GM03348 (cell line): ENCODE results near the gene ADCY1.
A peak's percentile ranks its signal among the peaks of the same experiment; 100 is the strongest.
"Not testable (repeated sequence)": the region's sequence is repeated elsewhere in the genome, so short reads cannot be mapped to it uniquely, and the experiment has no call there.

Source experiments
- DNase-seq: peaks from one replicate; pipeline ENCODE4 v3.0.0; 2012; ENCODE audit warnings: low spot score

Gene ADCY1

GRCh38 chr7:45573661-45574415, at the start of gene ADCY1:
Gene ADCY1 (plus strand): TSS chr7:45574368. CDS start chr7:45574544, 176 bp downstream.
- peak; percentile 66 for DNase-seq

GRCh38 chr7:45524445-45524844, 49.7 kb upstream of the ADCY1 start:
- DNase-seq: no peak

GRCh38 chr7:45525057-45525456, 49.1 kb upstream of the ADCY1 start:
- DNase-seq: no peak

GRCh38 chr7:45543473-45543872, 30.7 kb upstream of the ADCY1 start:
- no peak for DNase-seq

GRCh38 chr7:45545105-45545710, 29.0 kb upstream of the ADCY1 start:
- DNase-seq: not testable (repeated sequence)

- DNase-seq: not testable (repeated sequence)
Observed at GRCh38 chr7:45548917-45549316, 25.3 kb upstream of the ADCY1 start.

GRCh38 chr7:45563401-45563800, 10.8 kb upstream of the ADCY1 start:
- DNase-seq: no peak

GRCh38 chr7:45563941-45564461, 10.2 kb upstream of the ADCY1 start:
- no peak for DNase-seq

- DNase-seq: no peak
Observed at GRCh38 chr7:45564485-45564884, 9.7 kb upstream of the ADCY1 start.

GRCh38 chr7:45564886-45565455, 9.2 kb upstream of the ADCY1 start:
- no peak for DNase-seq

- DNase-seq: no peak
Observed at GRCh38 chr7:45566386-45566785, 7.8 kb upstream of the ADCY1 start.

- DNase-seq: no peak
Observed at GRCh38 chr7:45566961-45567360, 7.2 kb upstream of the ADCY1 start.

GRCh38 chr7:45567713-45568112, 6.5 kb upstream of the ADCY1 start:
- no peak for DNase-seq

- DNase-seq: no peak
Observed at GRCh38 chr7:45568536-45569289, 5.5 kb upstream of the ADCY1 start.

- DNase-seq: no peak
Observed at GRCh38 chr7:45569290-45569685, 4.9 kb upstream of the ADCY1 start.

- DNase-seq: no peak
Observed at GRCh38 chr7:45570797-45571196, 3.4 kb upstream of the ADCY1 start.

GRCh38 chr7:45573204-45573603, 964 bp upstream of the ADCY1 start:
- DNase-seq: no peak

GRCh38 chr7:45574416-45574668, 174 bp downstream of the ADCY1 start:
- no peak for DNase-seq

GRCh38 chr7:45574669-45575500, 717 bp downstream of the ADCY1 start:
- DNase-seq: peak; percentile 87

GRCh38 chr7:45575501-45576248, 1.5 kb downstream of the ADCY1 start:
- no peak for DNase-seq
